K562 (cell line): ENCODE measurements around the gene ZBTB49. TPM values are rescaled to one million over a fixed set of nuclear protein-coding genes. Genes with fewer than 3 reads are reported as not detected.

Source experiments
- ATAC-seq: fragments of 200-7000 bp; cut with Tn5 transposase; 3 replicates; pipeline ENCODE4 v1.9.1; 2020; ENCODE audit warnings: moderate library complexity
- BruUV-seq: library from RNA; stranded (reverse); fragments of 400-500 nt; replicated peaks from 2 replicates; lab custom pipeline; 2021; lab: Mats Ljungman, UMichigan
- CTCF ChIA-PET: fragments of 300-600 bp; formaldehyde crosslinking; extraction: SDS; loops from one replicate; lab custom pipeline; 2021; ENCODE audit warnings: low intra/inter-chr PET ratio; lab: Yijun Ruan, JAX
- POLR2A ChIA-PET: fragments of 300-600, 350-650 bp; sonication (Branson Sonifier 250); formaldehyde crosslinking; extraction: SDS; loops from one replicate; lab custom pipeline; 2021; ENCODE audit warnings: antibody characterized with exemption, inconsistent platforms; lab: Yijun Ruan, JAX
- DNase-seq, 4 experiments: peaks; one replicate each; pipeline versions ENCODE4 v3.0.0 to v3.0.0-alpha.2; 2011 to 2018; ENCODE audit warnings: low spot score in 3 of 4, mixed read lengths in 3 of 4; ENCODE audit errors: extremely low read depth in 1 of 4
- FAIRE-seq: peaks from 2 replicates; lab custom pipeline; 2011; peaks lifted over from hg19 to GRCh38; lab: Jason Lieb, UNC
- H2AFZ ChIP-seq: 2 replicates; pipeline ENCODE4 v1.6.0; 2011; ENCODE audit warnings: low read depth, low read length, control low read depth, inconsistent platforms
- H3K27ac ChIP-seq: fragments of 200-600 bp; 3 replicates; pipeline ENCODE4 v1.8.0; 2011; ENCODE audit warnings: low read depth, mild to moderate bottlenecking, control low read depth, inconsistent platforms, low read length, moderate library complexity, mixed read lengths; ENCODE audit errors: extremely low read depth
- H3K27me3 ChIP-seq, 2 experiments: fragments of 300-600 bp in 1 of 2; 2 replicates in 1 of 2; 3 replicates in 1 of 2; pipeline versions ENCODE4 v1.6.0 to v1.8.0; 2011; ENCODE audit warnings: inconsistent platforms in 2 of 2, low read length in 2 of 2, mild to moderate bottlenecking in 1 of 2, mixed read lengths in 1 of 2, moderate library complexity in 1 of 2; ENCODE audit not compliant: control insufficient read depth in 2 of 2, insufficient read depth in 2 of 2
- H3K36me3 ChIP-seq: fragments of 300-600 bp; 3 replicates; pipeline ENCODE4 v1.8.0; 2011; ENCODE audit warnings: mild to moderate bottlenecking, low read length, inconsistent platforms; ENCODE audit not compliant: control insufficient read depth, insufficient read depth
- H3K4me1 ChIP-seq, 2 experiments: fragments of 200-600 bp in 1 of 2; replicated peaks in 1 of 2; 2 replicates in 1 of 2; 3 replicates in 1 of 2; pipeline versions ENCODE4 v1.5.1 to v1.8.0; 2011; ENCODE audit warnings: inconsistent platforms in 2 of 2, low read length in 2 of 2, mild to moderate bottlenecking in 1 of 2, mixed read lengths in 1 of 2, moderate library complexity in 1 of 2; ENCODE audit not compliant: control insufficient read depth in 2 of 2, insufficient read depth in 2 of 2
- H3K4me2 ChIP-seq: 2 replicates; pipeline ENCODE4 v1.6.1; 2011; ENCODE audit warnings: low read length, control low read depth, inconsistent platforms, mixed read lengths; ENCODE audit not compliant: insufficient read depth
- H3K4me3 ChIP-seq: fragments of 200-600 bp; sonication (generic), shearing (Covaris generic); 2 replicates; pipeline ENCODE4 v1.5.1; 2016; ENCODE audit warnings: control low read depth, inconsistent platforms
- H3K79me2 ChIP-seq: fragments of 200-600 bp; 3 replicates; pipeline ENCODE4 v1.8.0; 2011; ENCODE audit warnings: low read length, inconsistent platforms; ENCODE audit not compliant: control insufficient read depth, insufficient read depth
- H3K9ac ChIP-seq, 2 experiments: 2 replicates each; pipeline versions ENCODE4 v1.6.0 to v1.6.1; 2011; ENCODE audit warnings: low read depth in 2 of 2, low read length in 2 of 2, control low read depth in 1 of 2, inconsistent platforms in 1 of 2, mild to moderate bottlenecking in 1 of 2, mixed read lengths in 1 of 2; ENCODE audit not compliant: insufficient read depth in 1 of 2
- H3K9me1 ChIP-seq: one replicate; pipeline ENCODE4 v1.6.0; 2011; ENCODE audit warnings: inconsistent platforms, mild to moderate bottlenecking, low read length, moderate library complexity; ENCODE audit not compliant: control insufficient read depth, insufficient read depth
- H3K9me3 ChIP-seq: replicated peaks from 2 replicates; pipeline ENCODE4 v1.5.1; 2011; ENCODE audit warnings: low read depth, low read length, inconsistent platforms; ENCODE audit not compliant: control insufficient read depth, insufficient read depth
- H4K20me1 ChIP-seq: replicated peaks from 2 replicates; pipeline ENCODE4 v1.6.1; 2011; ENCODE audit warnings: low read length, inconsistent platforms, mixed read lengths; ENCODE audit not compliant: control insufficient read depth, insufficient read depth
- CREBBP ChIP-seq: IDR thresholded peaks from one replicate; pipeline ENCODE4 v1.6.1; 2012; ENCODE audit warnings: low read depth, mild to moderate bottlenecking, control low read depth, inconsistent platforms, low read length
- EZH2 ChIP-seq: IDR thresholded peaks from 2 replicates; pipeline ENCODE4 v1.6.1; 2012; ENCODE audit warnings: low read depth, mild to moderate bottlenecking, inconsistent platforms, low read length, borderline replicate concordance
- FOXO4 ChIP-seq: fragments of 450-650 bp; formaldehyde crosslinking; IDR thresholded peaks from 2 replicates; pipeline ENCODE4 v1.4.0; 2020; ENCODE audit warnings: mild to moderate bottlenecking, moderate library complexity
- HDAC8 ChIP-seq: fragments of 450-650 bp; IDR thresholded peaks from 2 replicates; pipeline ENCODE4 v1.6.1; 2016; ENCODE audit warnings: mild to moderate bottlenecking, missing genetic modification characterization, moderate library complexity, missing compliant biosample characterization
- HOXB6 ChIP-seq: fragments of 250-450 bp; sonication (Bioruptor Pico); IDR thresholded peaks from 2 replicates; pipeline ENCODE4 v1.5.1; 2022; ENCODE audit warnings: mild to moderate bottlenecking, borderline replicate concordance
- KLF13 ChIP-seq: fragments of 450-650 bp; IDR thresholded peaks from 2 replicates; pipeline ENCODE4 v1.6.1; 2016; ENCODE audit warnings: missing genetic modification characterization, low read depth, mild to moderate bottlenecking, missing compliant biosample characterization, moderate library complexity, borderline replicate concordance
- RBBP5 ChIP-seq: fragments of 200-600 bp; sonication (generic); IDR thresholded peaks from 2 replicates; pipeline ENCODE4 v1.6.1; 2012; ENCODE audit warnings: borderline replicate concordance, mild to moderate bottlenecking, low read length, control low read depth, inconsistent platforms; ENCODE audit not compliant: insufficient read depth, poor library complexity, severe bottlenecking
- STAG1 ChIP-seq: sonication (generic); formaldehyde crosslinking; IDR thresholded peaks from 2 replicates; pipeline ENCODE4 v1.5.0; 2020; ENCODE audit warnings: missing genetic modification reagents, borderline replicate concordance
- TAF15 ChIP-seq: fragments of 200-400 bp; formaldehyde crosslinking; IDR thresholded peaks from 2 replicates; pipeline ENCODE4 v1.6.1; 2017; ENCODE audit warnings: mild to moderate bottlenecking, low read depth, low read length, moderate library complexity
- TCFL5 ChIP-seq: fragments of 250-450 bp; sonication (Bioruptor Pico); conservative IDR thresholded peaks from 2 replicates; pipeline ENCODE4 v1.6.1; 2021; ENCODE audit warnings: mild to moderate bottlenecking, moderate library complexity, matching md5 sums
- TRIM28 ChIP-seq: fragments of 450-650 bp; IDR thresholded peaks from 2 replicates; pipeline ENCODE4 v1.6.1; 2017
- VEZF1 ChIP-seq: fragments of 200-800 bp; sonication (Bioruptor generic); IDR thresholded peaks from 2 replicates; pipeline ENCODE4 v1.6.1; 2017; ENCODE audit warnings: missing genetic modification characterization, missing compliant biosample characterization
- WHSC1 ChIP-seq: IDR thresholded peaks from one replicate; pipeline ENCODE4 v1.6.1; 2012; ENCODE audit warnings: low read length, control low read depth, inconsistent platforms
- ZBTB17 ChIP-seq: fragments of 450-650 bp; formaldehyde crosslinking; IDR thresholded peaks from 2 replicates; pipeline ENCODE4 v1.4.0; 2020; ENCODE audit warnings: mild to moderate bottlenecking
- ZNF609 ChIP-seq: sonication (generic); formaldehyde crosslinking; IDR thresholded peaks from 2 replicates; pipeline ENCODE4 v1.8.1; 2023; ENCODE audit warnings: missing genetic modification reagents, mild to moderate bottlenecking, borderline replicate concordance
- ZNF699 ChIP-seq: fragments of 250-450 bp; sonication (Bioruptor Pico); IDR thresholded peaks from 2 replicates; pipeline ENCODE4 v1.8.0; 2021; ENCODE audit warnings: mild to moderate bottlenecking, moderate library complexity; ENCODE audit not compliant: insufficient replicate concordance
- WGBS: fragments of 100-300 bp; shearing (Covaris generic); methylation state at CpG from one replicate; pipeline ENCODE4 v1.1.6; 2016; ENCODE audit warnings: low coverage, mixed read lengths; ENCODE audit not compliant: insufficient coverage; ENCODE audit errors: missing lambda C conversion rate; 5-methylcytosine and 5-hydroxymethylcytosine counted together
- in situ Hi-C: fragments of 300-500 bp; cut with MboI; formaldehyde crosslinking; loops from 4 replicates; pipeline ENCODE4 v1.15.0; 2018; ENCODE audit warnings: inconsistent platforms, mixed read lengths
- intact Hi-C: fragments of 100-400 bp; cut with micrococcal nuclease; formaldehyde crosslinking; loops from 2 replicates; pipeline ENCODE4 v1.14.2; 2022
- polyA plus RNA-seq, 8 experiments: library from polyadenylated mRNA; depleted of rRNA in 4 of 8; stranded (reverse) in 5 of 8; unstranded in 3 of 8; fragments of >200 nt; fragmentation: Nextera tagmentation in 2 of 8; fragmentation: Illumina TruSeq in 1 of 8; extraction: Ambion mirVana in 2 of 8; extraction: Trizol in 1 of 8; gene quantifications; 2 replicates each; pipeline versions ENCODE4 v1.2.1 to v1.2.3, GENCODE V29; 2011 to 2014; ENCODE audit warnings: inconsistent platforms in 1 of 8, missing spikeins in 1 of 8
- total RNA-seq, 7 experiments: library from RNA; depleted of rRNA in 6 of 7; stranded (reverse); fragments of >200 nt in 6 of 7; fragmentation: Illumina TruSeq in 2 of 7; extraction: Trizol in 2 of 7; gene quantifications; 2 replicates each; pipeline versions ENCODE4 v1.2.1 to v1.2.3, GENCODE V29; 2011 to 2021; ENCODE audit warnings: low replicate concordance in 1 of 7

The ZBTB49 gene
- total and polyA plus RNA-seq, 9 of the 15 experiments (the other 6 are each of a cell fraction or from before 2014, with no cell fraction given): 0.49 to 8.0 (median 4.2) TPM

DNA sequence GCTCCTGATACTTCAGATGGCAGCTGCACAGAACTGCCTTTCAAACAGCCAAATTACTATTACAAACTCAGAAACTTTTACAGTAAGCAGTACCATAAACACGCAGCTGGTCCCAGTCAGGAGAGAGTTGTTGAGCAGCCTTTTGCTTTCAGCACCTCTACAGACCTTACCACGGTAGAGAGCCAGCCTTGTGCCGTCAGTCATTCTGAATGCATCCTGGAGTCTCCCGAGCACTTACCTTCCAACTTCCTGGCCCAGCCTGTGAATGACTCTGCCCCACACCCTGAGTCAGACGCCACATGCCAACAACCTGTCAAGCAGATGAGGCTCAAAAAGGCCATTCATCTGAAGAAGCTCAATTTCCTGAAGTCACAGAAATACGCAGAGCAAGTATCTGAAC, 12.4 kb downstream of the ZBTB49 start:
- Histone ChIP-seq H3K9ac (no peak overlapping the region), H3K9me3 (no peaks in the 10 kb centered on the region), H3K4me3 (no peak overlapping the region), H3K36me3 (peaks cover 21% of the 10 kb centered on the region), H3K27me3 (no peaks in the 10 kb centered on the region), H3K4me1 (peaks cover 0 to 8% of the 10 kb centered on the region in 2 experiments; a peak in 2 of 5 replicates), H3K79me2 (no peaks in the 10 kb centered on the region), H4K20me1 (no peaks in the 10 kb centered on the region), H2AFZ (no peak overlapping the region), H3K27ac (no peak overlapping the region), H3K4me2 (no peak overlapping the region), H3K9me1 (no peaks in the 10 kb centered on the region)
- POLR2A ChIA-PET: no interaction called here
- ATAC-seq: no peak
- DNase-seq: no peak
- no peak for FAIRE-seq
- in situ Hi-C loops (no loop called here), intact Hi-C loops (no loop called here)
- CTCF ChIA-PET: no interaction called here
- 64% methylated on average over 6 of the region's 6 CpGs for WGBS
- TSS peak; percentile 24 for BruUV-seq
- no peak for TF ChIP-seq TRIM28
- TF ChIP-seq CREBBP: no peak
- TF ChIP-seq ZNF699: no peak
- TF ChIP-seq TCFL5 (CRISPR knock-in tag): no peak
- no peak for TF ChIP-seq KLF13 (tag)
- TF ChIP-seq HDAC8 (tag): no peak
- TF ChIP-seq EZH2: no peak
- no peak for TF ChIP-seq TAF15
- TF ChIP-seq ZNF609: no peak
- no peak for TF ChIP-seq VEZF1
- no peak for TF ChIP-seq HOXB6 (CRISPR knock-in tag)
- no peak for TF ChIP-seq WHSC1
- TF ChIP-seq STAG1 (CRISPR knock-in tag): no peak
- no peak for TF ChIP-seq RBBP5
- TF ChIP-seq ZBTB17 (CRISPR knock-in tag): no peak
- TF ChIP-seq FOXO4 (CRISPR knock-in tag): no peak
